ENCODE measurements around the gene MEAK7.

The MEAK7 gene

GRCh38 chr16:84478172-84478947 lies 26.1 kb downstream of the MEAK7 start:
- DNase-seq (ENCODE audit: low read depth in 2 of 2), result peak; percentile 15 to 67
- TF ChIP-seq, protein P1, sequence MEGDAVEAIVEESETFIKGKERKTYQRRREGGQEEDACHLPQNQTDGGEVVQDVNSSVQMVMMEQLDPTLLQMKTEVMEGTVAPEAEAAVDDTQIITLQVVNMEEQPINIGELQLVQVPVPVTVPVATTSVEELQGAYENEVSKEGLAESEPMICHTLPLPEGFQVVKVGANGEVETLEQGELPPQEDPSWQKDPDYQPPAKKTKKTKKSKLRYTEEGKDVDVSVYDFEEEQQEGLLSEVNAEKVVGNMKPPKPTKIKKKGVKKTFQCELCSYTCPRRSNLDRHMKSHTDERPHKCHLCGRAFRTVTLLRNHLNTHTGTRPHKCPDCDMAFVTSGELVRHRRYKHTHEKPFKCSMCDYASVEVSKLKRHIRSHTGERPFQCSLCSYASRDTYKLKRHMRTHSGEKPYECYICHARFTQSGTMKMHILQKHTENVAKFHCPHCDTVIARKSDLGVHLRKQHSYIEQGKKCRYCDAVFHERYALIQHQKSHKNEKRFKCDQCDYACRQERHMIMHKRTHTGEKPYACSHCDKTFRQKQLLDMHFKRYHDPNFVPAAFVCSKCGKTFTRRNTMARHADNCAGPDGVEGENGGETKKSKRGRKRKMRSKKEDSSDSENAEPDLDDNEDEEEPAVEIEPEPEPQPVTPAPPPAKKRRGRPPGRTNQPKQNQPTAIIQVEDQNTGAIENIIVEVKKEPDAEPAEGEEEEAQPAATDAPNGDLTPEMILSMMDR (IDR thresholded peaks at IDR 0.05; ENCODE audit: low read depth, low read length), result no peak
- no peak overlapping the region for H3K4me3 ChIP-seq (replicated peaks in 1 of 2; ENCODE audit: low read depth in 2 of 2, low read length in 2 of 2)

DNA sequence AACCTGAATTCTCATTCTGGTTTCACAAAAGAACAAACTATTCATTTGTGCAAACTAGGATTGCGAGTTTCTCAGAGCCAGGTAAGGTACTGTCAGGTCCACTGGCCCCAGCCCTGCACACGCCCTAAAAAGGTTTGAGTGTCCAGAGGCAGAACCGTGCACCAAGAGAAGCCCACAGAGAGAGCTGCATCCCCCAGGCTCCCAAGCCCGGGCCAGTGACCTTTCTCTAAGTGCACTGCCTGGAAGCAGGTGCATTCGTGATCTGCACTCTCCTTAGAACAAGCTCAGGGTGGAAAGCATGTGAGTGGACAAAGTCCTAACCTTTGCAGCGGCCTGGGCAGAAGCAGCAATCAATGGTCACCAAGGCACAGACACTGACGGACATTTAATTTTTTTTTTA lies 26.8 kb downstream of the MEAK7 start:
- TF ChIP-seq, protein P1 (IDR thresholded peaks at IDR 0.05; ENCODE audit: low read depth, low read length), result no peak
- H3K4me3 ChIP-seq (replicated peaks in 1 of 2; ENCODE audit: low read depth in 2 of 2, low read length in 2 of 2), result no peak overlapping the region

GRCh38 chr16:84476401-84476800 lies 28.1 kb downstream of the MEAK7 start:
- no peak for DNase-seq (ENCODE audit: low read depth in 2 of 2)
- no peak overlapping the region for H3K4me3 ChIP-seq (replicated peaks in 1 of 2; ENCODE audit: low read depth in 2 of 2, low read length in 2 of 2)
- TF ChIP-seq, protein P1 (IDR thresholded peaks at IDR 0.05; ENCODE audit: low read depth, low read length), result no peak

More for the DNA sequence above, 26.8 kb downstream of the MEAK7 start:
- DNase-seq (ENCODE audit: low read depth in 2 of 2), result no peak

DNA sequence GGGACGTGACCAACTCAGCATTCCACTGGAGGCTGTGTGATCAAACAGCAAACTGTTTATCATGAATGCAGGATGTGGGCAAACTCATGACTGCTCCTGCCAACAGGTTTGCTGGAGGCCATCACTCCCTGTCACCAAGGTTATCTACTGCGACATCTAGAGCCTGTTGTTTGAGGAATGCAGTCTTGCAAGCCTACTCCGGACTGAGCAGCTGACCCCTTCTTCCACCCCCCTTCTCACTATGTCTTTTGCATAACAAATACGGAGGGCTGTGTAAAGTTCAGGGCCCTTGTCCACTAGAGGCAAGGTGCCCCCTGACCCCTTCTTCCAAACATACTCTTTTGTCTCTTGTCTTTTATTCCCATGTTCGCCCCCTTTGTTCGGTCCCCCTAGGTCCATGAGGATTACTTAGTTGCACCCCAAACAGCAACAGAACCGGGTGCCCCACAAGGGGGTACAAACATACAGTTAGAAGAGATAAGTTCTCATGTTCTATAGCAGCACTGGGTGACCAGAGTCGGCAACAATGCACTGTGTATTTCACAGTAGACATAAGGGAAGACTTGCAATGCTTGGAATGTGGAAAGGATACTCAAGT lies 28.7 kb downstream of the MEAK7 start:
- H3K4me3 ChIP-seq (replicated peaks in 1 of 2; ENCODE audit: low read depth in 2 of 2, low read length in 2 of 2), result no peak overlapping the region
- TF ChIP-seq, protein P1 (IDR thresholded peaks at IDR 0.05; ENCODE audit: low read depth, low read length), result no peak
- DNase-seq (ENCODE audit: low read depth in 2 of 2), result no peak

DNA sequence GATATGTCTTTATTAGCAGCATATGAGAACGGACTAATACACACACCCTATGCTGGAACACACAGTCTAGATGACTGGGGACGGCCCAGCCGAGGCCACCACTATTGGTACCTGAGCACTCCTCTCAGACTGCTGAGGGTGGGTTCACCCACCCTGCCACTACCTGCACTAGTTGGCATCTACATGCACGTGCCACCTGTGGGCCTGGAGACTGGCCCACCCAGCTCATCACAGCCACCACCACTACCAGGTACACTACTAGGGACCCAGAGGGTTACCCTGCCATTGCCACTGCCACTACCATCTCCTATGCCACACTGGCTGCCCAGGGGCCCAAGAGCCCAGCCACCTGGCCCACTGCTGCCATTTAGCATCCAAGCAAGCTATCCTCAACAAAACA lies 32.5 kb downstream of the MEAK7 start:
- no peak for DNase-seq (ENCODE audit: low read depth in 2 of 2)
- TF ChIP-seq, protein P1 (IDR thresholded peaks at IDR 0.05; ENCODE audit: low read depth, low read length), result no peak
- H3K4me3 ChIP-seq (replicated peaks in 1 of 2; ENCODE audit: low read depth in 2 of 2, low read length in 2 of 2), result no peak overlapping the region

DNA sequence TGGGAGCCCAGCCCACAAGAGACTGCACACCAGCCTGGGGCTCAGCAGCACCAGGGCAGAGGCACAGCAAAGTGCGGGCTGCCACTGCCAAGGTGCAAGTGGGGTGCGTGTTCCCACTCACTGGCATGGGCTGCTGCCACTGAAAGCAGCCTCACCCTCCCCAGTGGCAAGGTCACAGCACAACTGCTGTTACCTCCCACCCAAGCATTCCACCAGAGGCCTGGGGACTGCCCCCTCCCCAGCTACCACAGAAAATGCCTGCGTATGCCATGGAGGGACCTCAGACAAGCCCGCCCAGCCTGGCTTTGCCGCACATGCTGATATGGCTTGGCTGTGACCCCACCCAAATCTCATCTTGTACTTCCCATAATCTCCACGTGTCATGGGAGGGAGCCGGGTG lies 33.1 kb downstream of the MEAK7 start:
- H3K4me3 ChIP-seq (replicated peaks in 1 of 2; ENCODE audit: low read depth in 2 of 2, low read length in 2 of 2), result no peak overlapping the region
- TF ChIP-seq, protein P1 (IDR thresholded peaks at IDR 0.05; ENCODE audit: low read depth, low read length), result no peak
- DNase-seq (ENCODE audit: low read depth in 2 of 2), result no peak

All from cardiac fibroblast (primary cell).